HL-60 (cell line): Measurements from ENCODE around the gene UBXN4.

Experiments
- CTCF ChIP-seq: IDR thresholded peaks from one replicate; pipeline ENCODE4 v1.5.1; 2011; ENCODE audit warnings: low read length, control low read depth, inconsistent platforms; ENCODE audit not compliant: insufficient read depth
- GABPA ChIP-seq: IDR thresholded peaks from 2 replicates; pipeline ENCODE4 v1.6.1; 2012; ENCODE audit warnings: low read depth
- POLR2AphosphoS5 ChIP-seq: IDR thresholded peaks from 2 replicates; pipeline ENCODE4 v1.6.1; 2012; ENCODE audit warnings: low read depth

GRCh38 chr2:135798762-135799161 is 57.1 kb downstream of the UBXN4 start:
- TF ChIP-seq CTCF (peak; percentile 26), GABPA (no peak), POLR2AphosphoS5 (no peak)
